Sigmoid colon (tissue), 7 donors: ENCODE data around the gene SMYD2. TPM values are rescaled to one million over a fixed set of nuclear protein-coding genes. Genes with fewer than 3 reads are reported as not detected.

ENCODE experiments used
- DNase-seq: peaks from one replicate; pipeline ENCODE4 v3.0.0-alpha.2; 2019
- H3K27ac ChIP-seq, 4 donors: fragments of 200-600 bp; sonication (generic); one replicate each; pipeline ENCODE4 v1.5.1; 2016 to 2019; ENCODE audit warnings: mild to moderate bottlenecking in 1 of 4
- H3K27me3 ChIP-seq, 3 donors: fragments of 200-600 bp; sonication (generic); one replicate each; pipeline ENCODE4 v1.5.1; 2019; ENCODE audit warnings: mild to moderate bottlenecking in 1 of 3
- H3K36me3 ChIP-seq, 4 donors: fragments of 200-600 bp; sonication (generic); one replicate each; pipeline ENCODE4 v1.5.1; 2016 to 2019
- H3K4me1 ChIP-seq, 4 donors: fragments of 200-600 bp; sonication (generic); one replicate each; pipeline ENCODE4 v1.5.1; 2017 to 2019
- H3K4me3 ChIP-seq, 4 donors: fragments of 200-600 bp; sonication (generic); one replicate each; pipeline ENCODE4 v1.5.1; 2017 to 2019; ENCODE audit warnings: mild to moderate bottlenecking in 2 of 4, moderate library complexity in 1 of 4
- H3K9me3 ChIP-seq, 4 donors: fragments of 200-600 bp in 3 of 4; sonication (generic) in 3 of 4; one replicate each; pipeline versions ENCODE4 v1.5.1 to v1.6.1; 2013 to 2019
- EP300 ChIP-seq, 4 donors: sonication (generic); formaldehyde crosslinking; IDR thresholded peaks; one replicate each; pipeline ENCODE4 v1.6.1; 2017; ENCODE audit warnings: antibody characterized with exemption in 4 of 4
- POLR2A ChIP-seq, 2 donors: fragments of 450-650 bp; IDR thresholded peaks; one replicate each; pipeline ENCODE4 v1.6.1; 2016; ENCODE audit warnings: antibody characterized with exemption in 2 of 2, mild to moderate bottlenecking in 2 of 2, moderate library complexity in 2 of 2
- POLR2AphosphoS5 ChIP-seq, 4 donors: sonication (generic); formaldehyde crosslinking; IDR thresholded peaks; one replicate each; pipeline ENCODE4 v1.6.1; 2017; ENCODE audit warnings: antibody characterized with exemption in 4 of 4
- WGBS, 2 donors: extraction: QIAGEN DNeasy Blood & Tissue Kit; methylation state at CpG; one replicate each; pipeline ENCODE4 v1.1.7; 2013; 5-methylcytosine and 5-hydroxymethylcytosine counted together
- intact Hi-C: fragments of 100-400 bp; cut with DNase I; formaldehyde crosslinking; loops from one replicate; pipeline ENCODE4 v1.15.1; 2023
- polyA plus RNA-seq, 3 donors: library from polyadenylated mRNA; stranded (reverse); fragments of 200-250 nt; gene quantifications; one replicate each; pipeline ENCODE4 v1.2.3, GENCODE V29; 2013
- total RNA-seq, 4 donors: library from RNA; depleted of rRNA; stranded (reverse); fragments of >200 nt; gene quantifications; one replicate each; pipeline ENCODE4 v1.1.0, GENCODE V29; 2016
- TF ChIP-seq, protein P1 (sequence below), 4 experiments: fragments of 450-650 bp in 3 of 4; fragments of 200-600 bp in 1 of 4; IDR thresholded peaks; one replicate each; pipeline ENCODE4 v1.5.1; 2016 to 2019; ENCODE audit warnings: antibody characterized with exemption in 4 of 4, mild to moderate bottlenecking in 3 of 4, moderate library complexity in 2 of 4
- donor health status: healthy with polysubstance abuse.
- donor health status: Bipolar disorder and iron deficiency.
- donor health status: healthy.

Gene SMYD2
- total and polyA plus RNA-seq, 7 donors: 12.5 to 23.4 (median 16.7) TPM

DNA sequence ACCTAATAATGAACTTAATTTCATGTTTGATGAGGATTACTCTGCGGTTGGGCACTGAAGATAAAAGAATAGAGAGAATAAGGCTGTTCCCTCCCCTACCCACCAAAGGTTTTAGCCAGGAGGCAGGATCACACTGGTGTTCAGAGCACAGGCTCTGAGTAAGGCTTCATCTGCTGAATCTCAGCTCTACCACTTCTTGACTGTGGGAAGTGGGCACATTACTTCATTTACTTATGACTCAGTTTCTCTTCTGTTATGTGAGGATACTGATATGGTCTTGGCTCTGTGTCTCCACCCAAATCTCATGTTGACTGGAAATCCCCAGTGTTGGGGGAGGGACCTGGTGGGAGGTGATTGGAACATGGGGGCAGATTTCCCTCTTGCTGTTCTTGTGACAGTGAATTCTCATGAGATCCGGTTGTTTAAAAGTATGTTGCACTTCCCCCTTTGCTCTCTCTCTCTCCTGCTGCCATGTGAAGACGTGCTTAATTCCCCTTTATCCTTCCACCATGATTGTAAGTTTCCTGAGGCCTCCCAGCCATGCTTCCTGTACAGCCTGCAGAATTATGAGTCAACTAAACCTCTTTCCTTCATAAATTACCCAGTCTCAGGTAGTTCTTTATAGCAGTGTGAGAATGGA lies 79.7 kb downstream of the SMYD2 start:
- 85 to 92% methylated on average over 3 of the region's 3 CpGs for WGBS, 2 donors
- no peak for DNase-seq
- Histone ChIP-seq H3K36me3 (peaks cover 11 to 75% (median 16%) of the 10 kb centered on the region in 4 donors), H3K27ac (no peak overlapping the region), H3K27me3 (no peaks in the 10 kb centered on the region), H3K9me3 (no peaks in the 10 kb centered on the region), H3K4me1 (no peaks in the 10 kb centered on the region), H3K4me3 (no peak overlapping the region)
- TF ChIP-seq POLR2A (IDR thresholded peaks at IDR 0.05): no peak
- TF ChIP-seq, protein P1, sequence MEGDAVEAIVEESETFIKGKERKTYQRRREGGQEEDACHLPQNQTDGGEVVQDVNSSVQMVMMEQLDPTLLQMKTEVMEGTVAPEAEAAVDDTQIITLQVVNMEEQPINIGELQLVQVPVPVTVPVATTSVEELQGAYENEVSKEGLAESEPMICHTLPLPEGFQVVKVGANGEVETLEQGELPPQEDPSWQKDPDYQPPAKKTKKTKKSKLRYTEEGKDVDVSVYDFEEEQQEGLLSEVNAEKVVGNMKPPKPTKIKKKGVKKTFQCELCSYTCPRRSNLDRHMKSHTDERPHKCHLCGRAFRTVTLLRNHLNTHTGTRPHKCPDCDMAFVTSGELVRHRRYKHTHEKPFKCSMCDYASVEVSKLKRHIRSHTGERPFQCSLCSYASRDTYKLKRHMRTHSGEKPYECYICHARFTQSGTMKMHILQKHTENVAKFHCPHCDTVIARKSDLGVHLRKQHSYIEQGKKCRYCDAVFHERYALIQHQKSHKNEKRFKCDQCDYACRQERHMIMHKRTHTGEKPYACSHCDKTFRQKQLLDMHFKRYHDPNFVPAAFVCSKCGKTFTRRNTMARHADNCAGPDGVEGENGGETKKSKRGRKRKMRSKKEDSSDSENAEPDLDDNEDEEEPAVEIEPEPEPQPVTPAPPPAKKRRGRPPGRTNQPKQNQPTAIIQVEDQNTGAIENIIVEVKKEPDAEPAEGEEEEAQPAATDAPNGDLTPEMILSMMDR (IDR thresholded peaks at IDR 0.05): no peak
- no peak for TF ChIP-seq EP300 (IDR thresholded peaks at IDR 0.05)
- no peak for TF ChIP-seq POLR2AphosphoS5 (IDR thresholded peaks at IDR 0.05)
- intact Hi-C loops: no loop called here

DNA sequence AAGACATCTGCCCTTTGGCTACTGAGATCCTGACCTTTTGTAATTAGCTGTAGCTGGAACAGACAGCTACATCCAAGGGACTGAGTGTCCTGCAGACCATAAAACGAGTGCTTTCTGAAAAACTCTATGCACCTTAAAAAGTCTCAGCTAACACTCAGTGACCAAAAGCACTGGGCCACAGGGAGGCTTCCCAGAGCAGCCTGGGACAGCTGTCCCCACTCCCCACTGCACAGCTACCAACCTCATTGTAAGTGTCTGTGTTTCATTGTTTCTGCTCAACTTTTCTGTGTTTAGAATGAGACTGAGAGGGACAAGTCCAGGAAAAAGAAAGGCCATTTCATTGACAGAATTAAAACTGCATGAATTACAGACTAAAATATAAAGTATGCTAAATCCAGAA lies 80.7 kb downstream of the SMYD2 start:
- Histone ChIP-seq H3K36me3 (peaks cover 11 to 69% (median 14%) of the 10 kb centered on the region in 4 donors), H3K4me3 (no peak overlapping the region), H3K4me1 (no peaks in the 10 kb centered on the region), H3K27me3 (no peaks in the 10 kb centered on the region), H3K9me3 (no peaks in the 10 kb centered on the region), H3K27ac (peak overlapping the region in 1 of 4 donors; percentile 2)
- no peak for DNase-seq
- WGBS, 2 donors: 34 to 75% methylated on average over 1 of the region's 1 CpG
- TF ChIP-seq EP300 (IDR thresholded peaks at IDR 0.05) (no peak), POLR2AphosphoS5 (IDR thresholded peaks at IDR 0.05) (no peak)
- TF ChIP-seq, protein P1 (IDR thresholded peaks at IDR 0.05): no peak
- intact Hi-C loops: no loop called here

DNA sequence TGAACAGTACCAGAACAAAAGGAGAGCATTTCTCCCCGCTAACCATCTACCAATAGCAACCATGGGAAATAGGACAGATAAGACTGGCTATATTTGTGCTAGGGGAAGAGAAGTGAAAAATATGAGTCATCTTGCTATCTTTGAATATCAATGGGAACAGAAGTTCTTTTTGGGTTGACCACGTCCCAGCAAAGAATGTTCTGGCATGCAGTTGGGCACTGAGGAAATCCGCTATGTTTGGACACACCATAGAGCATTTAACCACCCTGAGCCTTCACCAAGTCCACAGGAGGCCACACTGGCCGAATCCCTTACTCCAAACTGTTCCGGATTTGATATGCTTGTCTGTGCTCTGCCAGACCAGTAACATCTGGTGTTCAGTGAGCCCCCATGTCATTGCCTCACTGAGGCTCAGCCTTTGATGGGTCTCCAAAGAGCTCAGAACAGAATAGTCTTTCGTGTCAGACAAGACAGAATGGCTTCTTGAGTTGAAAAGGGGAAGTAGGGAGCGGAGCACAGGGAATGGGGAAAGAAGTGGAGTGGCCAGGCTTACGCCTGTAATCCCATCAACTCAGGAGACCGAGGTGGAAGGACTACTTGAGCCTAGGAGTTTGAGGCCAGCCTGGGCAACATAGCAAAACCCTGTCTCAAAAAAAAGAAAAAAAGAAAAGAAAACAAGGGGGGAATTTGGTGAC lies 81.4 kb downstream of the SMYD2 start:
- H3K4me1 ChIP-seq: no peaks in the 10 kb centered on the region
- 71 to 88% methylated on average over 9 of the region's 9 CpGs for WGBS, 2 donors
- TF ChIP-seq EP300 (IDR thresholded peaks at IDR 0.05) (no peak), POLR2A (IDR thresholded peaks at IDR 0.05) (no peak), POLR2AphosphoS5 (IDR thresholded peaks at IDR 0.05) (no peak)
- TF ChIP-seq, protein P1 (IDR thresholded peaks at IDR 0.05): no peak
- no peak for DNase-seq
- intact Hi-C loops: no loop called here
- H3K9me3 ChIP-seq: no peaks in the 10 kb centered on the region
- no peaks in the 10 kb centered on the region for H3K27me3 ChIP-seq
- H3K4me3 ChIP-seq: no peak overlapping the region
- H3K36me3 ChIP-seq: peaks cover 5 to 64% (median 8%) of the 10 kb centered on the region in 4 donors
- H3K27ac ChIP-seq: peak overlapping the region in 1 of 4 donors; percentile 2

DNA sequence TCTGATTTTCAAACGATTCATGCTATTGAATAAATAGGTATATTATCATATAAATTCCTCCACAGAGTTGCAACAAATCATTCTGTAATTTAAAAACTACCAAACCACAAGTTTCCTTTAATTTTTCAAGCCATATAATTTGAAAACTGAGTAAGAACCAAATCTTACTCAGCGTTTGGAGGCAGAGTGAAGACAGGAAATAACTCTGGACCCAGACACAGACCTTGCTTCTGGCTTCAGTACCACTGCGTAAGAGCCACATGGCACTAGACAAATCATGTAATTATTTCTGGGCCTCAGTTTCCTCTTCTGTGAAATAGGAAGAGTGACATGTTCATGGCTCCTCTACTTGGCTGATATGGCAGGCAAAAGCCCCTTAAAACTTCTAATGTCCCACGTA lies 82.4 kb downstream of the SMYD2 start:
- Histone ChIP-seq H3K4me1 (no peaks in the 10 kb centered on the region), H3K27me3 (no peaks in the 10 kb centered on the region), H3K4me3 (no peak overlapping the region), H3K27ac (no peak overlapping the region), H3K36me3 (peaks cover 0 to 62% (median 2%) of the 10 kb centered on the region in 4 donors), H3K9me3 (no peaks in the 10 kb centered on the region)
- intact Hi-C loops: no loop called here
- DNase-seq: no peak
- TF ChIP-seq POLR2A (IDR thresholded peaks at IDR 0.05) (no peak), POLR2AphosphoS5 (IDR thresholded peaks at IDR 0.05) (no peak), EP300 (IDR thresholded peaks at IDR 0.05) (no peak)
- TF ChIP-seq, protein P1 (IDR thresholded peaks at IDR 0.05): no peak
- WGBS, 2 donors: 75 to 86% methylated on average over 4 of the region's 4 CpGs
